ENCODE data around the gene IQCM. TPM values are rescaled to one million over a fixed set of nuclear protein-coding genes. Genes with fewer than 3 reads are reported as not detected.

IQCM gene
- total RNA-seq, 4 donors from 2014 or later: not detected

DNA sequence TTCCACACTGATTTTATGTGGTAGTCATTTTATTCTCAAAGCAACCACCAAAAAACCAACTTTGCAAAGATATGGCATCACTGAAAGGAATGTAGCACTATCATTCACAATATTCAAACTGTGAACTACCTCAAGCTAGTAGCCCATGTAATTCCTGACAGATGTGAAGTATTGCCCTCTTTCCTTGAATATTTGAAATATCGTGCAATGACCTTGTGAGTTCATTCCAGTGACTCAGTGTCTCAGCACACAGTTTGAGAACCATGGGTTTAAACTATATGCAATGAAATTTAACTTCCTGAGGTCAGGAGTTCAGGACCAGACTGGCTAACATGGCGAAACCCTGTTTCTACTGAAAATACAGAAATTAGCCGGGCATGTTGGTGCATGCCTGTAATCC is 20.9 kb upstream of the IQCM start:
- no peak overlapping the region for H3K4me3 ChIP-seq (ENCODE audit: low read depth, poor library complexity, severe bottlenecking)
- DNase-seq (ENCODE audit: low spot score in 2 of 2): no peak
- TF ChIP-seq POLR2A (IDR thresholded peaks at IDR 0.05): no peak
- TF ChIP-seq, protein P1, sequence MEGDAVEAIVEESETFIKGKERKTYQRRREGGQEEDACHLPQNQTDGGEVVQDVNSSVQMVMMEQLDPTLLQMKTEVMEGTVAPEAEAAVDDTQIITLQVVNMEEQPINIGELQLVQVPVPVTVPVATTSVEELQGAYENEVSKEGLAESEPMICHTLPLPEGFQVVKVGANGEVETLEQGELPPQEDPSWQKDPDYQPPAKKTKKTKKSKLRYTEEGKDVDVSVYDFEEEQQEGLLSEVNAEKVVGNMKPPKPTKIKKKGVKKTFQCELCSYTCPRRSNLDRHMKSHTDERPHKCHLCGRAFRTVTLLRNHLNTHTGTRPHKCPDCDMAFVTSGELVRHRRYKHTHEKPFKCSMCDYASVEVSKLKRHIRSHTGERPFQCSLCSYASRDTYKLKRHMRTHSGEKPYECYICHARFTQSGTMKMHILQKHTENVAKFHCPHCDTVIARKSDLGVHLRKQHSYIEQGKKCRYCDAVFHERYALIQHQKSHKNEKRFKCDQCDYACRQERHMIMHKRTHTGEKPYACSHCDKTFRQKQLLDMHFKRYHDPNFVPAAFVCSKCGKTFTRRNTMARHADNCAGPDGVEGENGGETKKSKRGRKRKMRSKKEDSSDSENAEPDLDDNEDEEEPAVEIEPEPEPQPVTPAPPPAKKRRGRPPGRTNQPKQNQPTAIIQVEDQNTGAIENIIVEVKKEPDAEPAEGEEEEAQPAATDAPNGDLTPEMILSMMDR (IDR thresholded peaks at IDR 0.05): no peak
- WGBS, 2 donors: 82 to 89% methylated on average over 3 of the region's 3 CpGs
- intact Hi-C loops (cut with DNase I; ENCODE audit: low total_unique reads): no loop called here

DNA sequence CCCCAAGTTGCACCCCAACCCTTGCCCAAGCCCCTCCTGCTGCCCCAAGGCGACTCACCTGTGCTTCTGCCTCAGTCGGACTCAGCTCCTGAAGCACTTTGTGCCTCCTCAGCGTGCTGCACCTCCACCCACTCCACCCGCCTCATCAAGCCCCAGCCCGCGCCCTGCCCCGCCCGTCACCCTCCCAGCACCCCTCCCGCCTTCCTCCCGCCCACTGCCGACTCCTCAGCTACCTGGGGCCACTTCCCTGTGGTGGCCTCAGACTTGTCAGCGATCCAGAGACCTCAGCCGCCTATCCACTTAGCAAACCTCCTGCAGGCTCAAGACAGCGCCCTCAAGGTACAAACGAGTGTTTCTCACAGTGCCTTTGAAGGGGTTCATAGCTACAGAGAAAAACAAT is 19.6 kb upstream of the IQCM start:
- intact Hi-C loops (cut with DNase I; ENCODE audit: low total_unique reads): no loop called here
- no peak overlapping the region for H3K4me3 ChIP-seq (ENCODE audit: low read depth, poor library complexity, severe bottlenecking)
- TF ChIP-seq, protein P1 (IDR thresholded peaks at IDR 0.05): no peak
- no peak for TF ChIP-seq POLR2A (IDR thresholded peaks at IDR 0.05)
- 85 to 90% methylated on average over 15 of the region's 15 CpGs for WGBS, 2 donors
- DNase-seq (ENCODE audit: low spot score in 2 of 2): no peak

DNA sequence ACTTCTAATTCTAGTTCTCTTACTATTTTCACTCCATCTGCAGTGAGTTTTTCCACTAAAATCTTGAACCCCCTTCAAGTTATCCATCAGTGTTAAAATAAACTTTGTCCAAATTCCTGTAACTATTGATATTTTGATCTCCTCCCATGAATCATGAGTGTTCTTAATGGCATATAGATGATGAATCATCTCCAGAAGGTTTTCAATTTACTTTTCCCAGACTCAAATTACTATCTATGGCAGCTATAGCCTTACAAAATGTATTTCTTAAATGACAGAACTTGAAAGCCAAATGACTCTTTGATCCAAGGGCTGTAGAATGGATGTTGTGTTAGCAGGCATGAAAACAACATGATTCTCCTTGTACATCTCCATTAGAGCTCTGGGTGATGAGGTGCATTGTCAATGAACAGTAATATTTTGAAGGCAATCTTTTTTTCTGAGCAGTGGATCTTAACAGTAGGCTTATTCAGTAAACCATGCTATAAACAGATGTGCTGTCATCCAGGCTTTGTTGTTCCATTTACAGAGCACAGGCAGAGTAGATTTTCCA is 16.1 kb upstream of the IQCM start:
- H3K4me3 ChIP-seq (ENCODE audit: low read depth, poor library complexity, severe bottlenecking): no peak overlapping the region
- intact Hi-C loops (cut with DNase I; ENCODE audit: low total_unique reads): no loop called here
- no peak for DNase-seq (ENCODE audit: low spot score in 2 of 2)
- TF ChIP-seq POLR2A (IDR thresholded peaks at IDR 0.05): no peak
- TF ChIP-seq, protein P1 (IDR thresholded peaks at IDR 0.05): no peak

DNA sequence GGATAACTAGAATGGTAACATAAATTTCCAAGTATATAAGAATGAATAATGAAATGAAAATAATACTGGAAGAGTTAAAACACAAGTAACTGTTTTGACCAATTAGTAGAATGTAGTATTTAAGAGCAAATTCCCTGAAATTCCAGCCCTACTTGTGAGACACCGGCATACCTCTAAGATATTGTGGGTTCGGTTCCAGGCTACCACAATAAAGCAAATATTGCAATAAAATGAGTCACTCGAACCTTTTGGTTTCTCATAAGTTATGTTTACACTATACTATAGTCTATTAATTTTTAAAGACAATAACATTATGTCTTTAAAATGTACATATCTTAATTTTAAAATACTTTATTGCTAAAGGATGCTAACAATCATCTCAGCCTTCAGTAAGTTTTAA is 15.2 kb upstream of the IQCM start:
- intact Hi-C loops (cut with DNase I; ENCODE audit: low total_unique reads): no loop called here
- TF ChIP-seq, protein P1 (IDR thresholded peaks at IDR 0.05): no peak
- TF ChIP-seq POLR2A (IDR thresholded peaks at IDR 0.05): no peak
- no peak for DNase-seq (ENCODE audit: low spot score in 2 of 2)
- H3K4me3 ChIP-seq (ENCODE audit: low read depth, poor library complexity, severe bottlenecking): no peak overlapping the region
- WGBS, 2 donors: 75 to 82% methylated on average over 3 of the region's 3 CpGs

DNA sequence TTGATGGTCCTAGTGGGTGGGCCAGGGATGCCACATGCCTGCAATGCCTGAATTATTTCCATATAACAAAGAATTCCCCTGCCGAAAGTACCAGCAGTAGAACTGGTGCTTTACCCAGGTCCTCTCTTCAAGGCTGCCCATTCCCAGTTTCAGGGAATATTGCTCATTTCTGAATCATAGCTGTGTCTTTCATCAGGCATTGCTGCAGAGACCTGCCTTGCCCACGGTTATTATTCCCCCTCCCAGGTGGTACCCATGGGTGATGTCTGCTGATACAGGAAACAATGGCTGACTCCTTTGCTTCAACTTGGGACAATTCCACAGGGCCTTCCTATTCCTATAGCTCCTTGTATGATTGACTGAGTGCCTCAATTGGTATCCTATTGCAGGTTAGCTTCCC is 9.7 kb upstream of the IQCM start:
- 80 to 98% methylated on average over 2 of the region's 2 CpGs for WGBS, 2 donors
- intact Hi-C loops (cut with DNase I; ENCODE audit: low total_unique reads): no loop called here

More for the DNA sequence above, 9.7 kb upstream of the IQCM start:
- no peak overlapping the region for H3K4me3 ChIP-seq (ENCODE audit: low read depth, poor library complexity, severe bottlenecking)
- DNase-seq (ENCODE audit: low spot score in 2 of 2): no peak
- TF ChIP-seq, protein P1 (IDR thresholded peaks at IDR 0.05): no peak
- TF ChIP-seq POLR2A (IDR thresholded peaks at IDR 0.05): no peak

Data from lower leg skin (tissue), 4 donors.